ENCODE data around the gene TSPAN18.

TSPAN18 gene

DNA sequence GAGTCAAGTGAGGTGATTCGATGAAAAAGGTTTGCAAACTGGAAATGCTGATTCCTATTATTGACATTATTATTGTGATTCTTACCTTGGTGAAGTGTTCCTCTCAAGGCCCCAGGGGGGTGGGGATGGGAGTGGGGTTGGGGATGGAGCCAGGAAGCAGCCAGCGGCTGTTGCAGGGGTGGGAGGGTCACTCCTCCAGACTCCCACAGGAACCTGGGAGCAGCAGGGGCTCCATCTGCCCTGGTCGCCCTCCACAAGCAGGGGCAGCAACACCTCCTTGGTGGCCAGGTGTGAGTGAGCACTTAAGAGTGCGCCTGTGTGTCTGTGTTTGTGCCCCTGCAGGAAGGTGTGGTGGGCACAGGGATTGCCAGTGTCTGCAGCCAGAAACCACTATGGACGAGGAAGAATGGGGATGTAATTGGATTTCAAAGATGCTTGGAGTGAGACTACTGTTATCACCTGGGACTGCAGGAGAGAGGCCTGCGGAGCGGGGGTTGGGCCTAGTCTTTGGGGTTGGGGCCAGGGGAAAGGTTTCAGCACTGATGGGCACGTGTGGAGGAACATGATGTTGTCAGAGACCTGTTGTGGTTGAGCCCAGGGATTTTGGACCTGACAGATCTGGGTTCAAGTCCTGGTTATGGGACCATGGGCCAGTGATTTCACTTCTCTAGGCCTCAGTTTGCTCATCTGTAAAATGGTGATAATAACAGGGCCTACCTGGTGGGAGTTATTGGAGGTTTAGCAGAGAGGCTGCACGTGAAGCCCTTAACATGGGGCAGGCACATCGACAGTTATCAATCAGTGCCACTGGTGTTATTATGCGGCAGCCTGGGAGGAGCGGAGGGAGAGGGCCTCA is 227.5 kb downstream of the TSPAN18 start (continued):
- no peak for TF ChIP-seq REST (tag by site-specific recombination; IDR thresholded peaks at IDR 0.05)

- ChIA-PET CTCF (interaction anchor here (0.5 to 1.7 kb wide), 7 partner anchors 9 to 299 kb away, joined by 3 to 10 read pairs (median 4); no protein-coding TSS in a partner anchor), POLR2A (interaction anchor here (1.0 kb wide), 1 partner anchor 24 kb away, joined by 3 read pairs; no protein-coding TSS in a partner anchor)
- Histone ChIP-seq H3K4me3 (ENCODE audit: low read depth, low read length) (no peak overlapping the region), H3K4me1 (ENCODE audit: control insufficient read depth, insufficient read depth, low read length) (no peaks in the 10 kb centered on the region), H3K27ac (ENCODE audit: extremely low read depth, low read depth, low read length) (no peak overlapping the region), H3K36me3 (ENCODE audit: control insufficient read depth in 2 of 2, insufficient read depth in 1 of 2, low read length in 2 of 2) (no peaks in the 10 kb centered on the region), H3K9me3 (ENCODE audit: control insufficient read depth, insufficient read depth, low read depth, low read length) (no peaks in the 10 kb centered on the region)
- no peak for TF ChIP-seq BCL6B (tag by site-specific recombination; IDR thresholded peaks at IDR 0.05)
- TF ChIP-seq GLI4 (tag by site-specific recombination; IDR thresholded peaks at IDR 0.05): no peak
- no peak for TF ChIP-seq ZNF843 (tag by site-specific recombination; IDR thresholded peaks at IDR 0.05)
- peak; percentile 31 for TF ChIP-seq ZIC2 (tag by site-specific recombination; IDR thresholded peaks at IDR 0.05)
- TF ChIP-seq, protein P1, sequence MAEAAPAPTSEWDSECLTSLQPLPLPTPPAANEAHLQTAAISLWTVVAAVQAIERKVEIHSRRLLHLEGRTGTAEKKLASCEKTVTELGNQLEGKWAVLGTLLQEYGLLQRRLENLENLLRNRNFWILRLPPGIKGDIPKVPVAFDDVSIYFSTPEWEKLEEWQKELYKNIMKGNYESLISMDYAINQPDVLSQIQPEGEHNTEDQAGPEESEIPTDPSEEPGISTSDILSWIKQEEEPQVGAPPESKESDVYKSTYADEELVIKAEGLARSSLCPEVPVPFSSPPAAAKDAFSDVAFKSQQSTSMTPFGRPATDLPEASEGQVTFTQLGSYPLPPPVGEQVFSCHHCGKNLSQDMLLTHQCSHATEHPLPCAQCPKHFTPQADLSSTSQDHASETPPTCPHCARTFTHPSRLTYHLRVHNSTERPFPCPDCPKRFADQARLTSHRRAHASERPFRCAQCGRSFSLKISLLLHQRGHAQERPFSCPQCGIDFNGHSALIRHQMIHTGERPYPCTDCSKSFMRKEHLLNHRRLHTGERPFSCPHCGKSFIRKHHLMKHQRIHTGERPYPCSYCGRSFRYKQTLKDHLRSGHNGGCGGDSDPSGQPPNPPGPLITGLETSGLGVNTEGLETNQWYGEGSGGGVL (tag by site-specific recombination; IDR thresholded peaks at IDR 0.05): peak; percentile 48
- no peak for TF ChIP-seq ZSCAN23 (tag by site-specific recombination; IDR thresholded peaks at IDR 0.05)
- TF ChIP-seq ZNF335 (tag by site-specific recombination; conservative IDR thresholded peaks at IDR 0.05): no peak
- TF ChIP-seq ZNF548 (tag by site-specific recombination; IDR thresholded peaks at IDR 0.05): no peak
- TF ChIP-seq ZNF747 (tag by site-specific recombination; IDR thresholded peaks at IDR 0.05): no peak
- TF ChIP-seq HOXC10 (CRISPR knock-in tag; IDR thresholded peaks at IDR 0.05): no peak
- TF ChIP-seq, protein P2, sequence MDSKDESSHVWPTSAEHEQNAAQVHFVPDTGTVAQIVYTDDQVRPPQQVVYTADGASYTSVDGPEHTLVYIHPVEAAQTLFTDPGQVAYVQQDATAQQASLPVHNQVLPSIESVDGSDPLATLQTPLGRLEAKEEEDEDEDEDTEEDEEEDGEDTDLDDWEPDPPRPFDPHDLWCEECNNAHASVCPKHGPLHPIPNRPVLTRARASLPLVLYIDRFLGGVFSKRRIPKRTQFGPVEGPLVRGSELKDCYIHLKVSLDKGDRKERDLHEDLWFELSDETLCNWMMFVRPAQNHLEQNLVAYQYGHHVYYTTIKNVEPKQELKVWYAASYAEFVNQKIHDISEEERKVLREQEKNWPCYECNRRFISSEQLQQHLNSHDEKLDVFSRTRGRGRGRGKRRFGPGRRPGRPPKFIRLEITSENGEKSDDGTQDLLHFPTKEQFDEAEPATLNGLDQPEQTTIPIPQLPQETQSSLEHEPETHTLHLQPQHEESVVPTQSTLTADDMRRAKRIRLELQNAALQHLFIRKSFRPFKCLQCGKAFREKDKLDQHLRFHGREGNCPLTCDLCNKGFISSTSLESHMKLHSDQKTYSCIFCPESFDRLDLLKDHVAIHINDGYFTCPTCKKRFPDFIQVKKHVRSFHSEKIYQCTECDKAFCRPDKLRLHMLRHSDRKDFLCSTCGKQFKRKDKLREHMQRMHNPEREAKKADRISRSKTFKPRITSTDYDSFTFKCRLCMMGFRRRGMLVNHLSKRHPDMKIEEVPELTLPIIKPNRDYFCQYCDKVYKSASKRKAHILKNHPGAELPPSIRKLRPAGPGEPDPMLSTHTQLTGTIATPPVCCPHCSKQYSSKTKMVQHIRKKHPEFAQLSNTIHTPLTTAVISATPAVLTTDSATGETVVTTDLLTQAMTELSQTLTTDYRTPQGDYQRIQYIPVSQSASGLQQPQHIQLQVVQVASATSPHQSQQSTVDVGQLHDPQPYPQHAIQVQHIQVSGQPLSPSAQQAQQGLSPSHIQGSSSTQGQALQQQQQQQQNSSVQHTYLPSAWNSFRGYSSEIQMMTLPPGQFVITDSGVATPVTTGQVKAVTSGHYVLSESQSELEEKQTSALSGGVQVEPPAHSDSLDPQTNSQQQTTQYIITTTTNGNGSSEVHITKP (tag by site-specific recombination; IDR thresholded peaks at IDR 0.05): peak; percentile 58
- no peak for TF ChIP-seq ZNF302 (tag by site-specific recombination; IDR thresholded peaks at IDR 0.05; ENCODE audit: low read depth)
- no peak for TF ChIP-seq ZNF561 (tag by site-specific recombination; IDR thresholded peaks at IDR 0.05; ENCODE audit: borderline replicate concordance)
- no peak for TF ChIP-seq ZNF792 (tag by site-specific recombination; IDR thresholded peaks at IDR 0.05)
- TF ChIP-seq ZNF416 (tag by site-specific recombination; IDR thresholded peaks at IDR 0.05): no peak
- no peak for TF ChIP-seq SCRT2 (tag by site-specific recombination; IDR thresholded peaks at IDR 0.05)
- peak; percentile 30; the same call in 1 of the 2 replicates for TF ChIP-seq ZFHX2 (tag by site-specific recombination; conservative IDR thresholded peaks at IDR 0.05)
- TF ChIP-seq ZNF776 (tag by site-specific recombination; IDR thresholded peaks at IDR 0.05; ENCODE audit: borderline replicate concordance): no peak
- TF ChIP-seq GLIS2 (tag by site-specific recombination; IDR thresholded peaks at IDR 0.05): peak; percentile 52
- no peak for TF ChIP-seq PBX3 (CRISPR knock-in tag; IDR thresholded peaks at IDR 0.05)
- TF ChIP-seq TCF7L2 (IDR thresholded peaks at IDR 0.05; ENCODE audit: borderline replicate concordance, low read depth, low read length): no peak
- TF ChIP-seq GLIS1 (tag by site-specific recombination; IDR thresholded peaks at IDR 0.05): peak; percentile 82
Measured at GRCh38 chr11:44955015-44955738, 228.4 kb downstream of the TSPAN18 start.
